ENCODE measurements around the gene HAUS2. TPM values are rescaled to one million over a fixed set of nuclear protein-coding genes. Genes with fewer than 3 reads are reported as not detected.
A peak's percentile ranks its signal among the peaks of the same experiment; 100 is the strongest.
"Not testable (repeated sequence)": the region's sequence is repeated elsewhere in the genome, so short reads cannot be mapped to it uniquely, and the experiment has no call there.

Gene HAUS2
- total RNA-seq, 1 donor from 2014 or later: 32.0 TPM

- DNase-seq: peak; percentile 16
Measured at GRCh38 chr15:42576040-42576594, 27.5 kb downstream of the HAUS2 start.

GRCh38 chr15:42576776-42577175, 28.1 kb downstream of the HAUS2 start:
- peak; percentile 15 for DNase-seq

GRCh38 chr15:42577514-42578031, 28.9 kb downstream of the HAUS2 start:
- peak; percentile 13 for DNase-seq

GRCh38 chr15:42578984-42579537, 30.4 kb downstream of the HAUS2 start:
- no peak for DNase-seq

- peak; percentile 87 for DNase-seq
Measured at GRCh38 chr15:42581272-42581730, 32.7 kb downstream of the HAUS2 start.

- no peak for DNase-seq
Measured at GRCh38 chr15:42582569-42583375, 34.1 kb downstream of the HAUS2 start.

- peak; percentile 82 for DNase-seq
Measured at GRCh38 chr15:42584031-42584765, 35.6 kb downstream of the HAUS2 start.

GRCh38 chr15:42590619-42591237, 42.1 kb downstream of the HAUS2 start:
- no peak for DNase-seq

- DNase-seq: peak; percentile 53
Measured at GRCh38 chr15:42591238-42591934, 42.7 kb downstream of the HAUS2 start.

- no peak for DNase-seq
Measured at GRCh38 chr15:42592716-42593115, 44.1 kb downstream of the HAUS2 start.

- peak; percentile 31 for DNase-seq
Measured at GRCh38 chr15:42593143-42593542, 44.5 kb downstream of the HAUS2 start.

- no peak for DNase-seq
Measured at GRCh38 chr15:42594095-42594494, 45.5 kb downstream of the HAUS2 start.

GRCh38 chr15:42595626-42596240, 47.1 kb downstream of the HAUS2 start:
- no peak for DNase-seq

GRCh38 chr15:42601316-42601715, 52.7 kb downstream of the HAUS2 start:
- not testable (repeated sequence) for DNase-seq

GRCh38 chr15:42602501-42602900, 53.9 kb downstream of the HAUS2 start:
- DNase-seq: no peak

- no peak for DNase-seq
Measured at GRCh38 chr15:42603978-42604377, 55.3 kb downstream of the HAUS2 start.

- peak; percentile 84 for DNase-seq
Measured at GRCh38 chr15:42604894-42605744, 56.5 kb downstream of the HAUS2 start.

GRCh38 chr15:42605796-42606195, 57.2 kb downstream of the HAUS2 start:
- no peak for DNase-seq

GRCh38 chr15:42608110-42608531, 59.5 kb downstream of the HAUS2 start:
- peak; percentile 93 for DNase-seq

All from dermis blood vessel endothelial cell (primary cell).